Motor neuron (in vitro differentiated cells): ENCODE measurements around the gene CATSPERB. TPM values are rescaled to one million over a fixed set of nuclear protein-coding genes. Genes with fewer than 3 reads are reported as not detected.
"Not testable (repeated sequence)": the region's sequence is repeated elsewhere in the genome, so short reads cannot be mapped to it uniquely, and the experiment has no call there.

Experiments used
- ATAC-seq, 8 experiments: fragments of 200-7000 bp; cut with Tn5 transposase; replicated peaks in 6 of 8; 2 replicates each; pipeline ENCODE4 v1.8.0; 2021; ENCODE audit warnings: mild to moderate bottlenecking in 8 of 8, moderate library complexity in 8 of 8
- H3K27ac ChIP-seq, 2 donors: fragments of 250-450 bp; sonication (Bioruptor Pico); 2 replicates each; pipeline ENCODE4 v1.9.0; 2021; ENCODE audit warnings: antibody characterized with exemption in 2 of 2, mild to moderate bottlenecking in 2 of 2, moderate library complexity in 1 of 2
- H3K4me1 ChIP-seq, 2 donors: fragments of 250-450 bp; sonication (Bioruptor Pico); replicated peaks in 1 of 2; 2 replicates each; pipeline ENCODE4 v1.6.1; 2021; ENCODE audit warnings: antibody characterized with exemption in 2 of 2, mild to moderate bottlenecking in 2 of 2, moderate library complexity in 1 of 2
- H3K4me3 ChIP-seq, 5 donors: fragments of 250-450 bp; sonication (Bioruptor Pico); 2 replicates each; pipeline ENCODE4 v1.9.0; 2021; ENCODE audit warnings: antibody characterized with exemption in 5 of 5, mild to moderate bottlenecking in 5 of 5, moderate library complexity in 4 of 5
- WGBS, 10 experiments: fragments of 450-650 bp; shearing (Covaris generic); methylation state at CpG; one replicate each; pipeline ENCODE4 v1.0.0; 2022; 5-methylcytosine and 5-hydroxymethylcytosine counted together
- in situ Hi-C, 9 experiments: fragments of 400-800 bp; cut with MboI; loops; one replicate each; pipeline ENCODE4 v1.15.0; 2021; ENCODE audit warnings: low sequenced_read_pairs in 9 of 9, low pct_unique_long_range_greater_than_20kb in 2 of 9; ENCODE audit not compliant: unreplicated experiment in 9 of 9
- total RNA-seq, 8 experiments: library from RNA; unstranded; fragments of 300-600 nt; gene quantifications; 2 replicates each; pipeline versions ENCODE4 v1.2.3 to v1.2.4, GENCODE V29; 2022

CATSPERB gene
- total RNA-seq, 8 experiments from 2014 or later: 0.05 to 14.9 (median 0.41) TPM; not detected in 4

GRCh38 chr14:91582761-91583160 is 149.1 kb downstream of the CATSPERB start:
- no peak overlapping the region for H3K4me3 ChIP-seq
- in situ Hi-C loops: no loop called here
- no peak for ATAC-seq
- H3K27ac ChIP-seq: no peak overlapping the region
- peaks cover 16 to 26% of the 10 kb centered on the region in 2 donors for H3K4me1 ChIP-seq
- WGBS, 10 experiments: 50 to 86% (median 73%) methylated on average over 1 to 2 of the region's 3 CpGs; no CpG with 5 or more reads in 6 of the 10 experiments

GRCh38 chr14:91580876-91581577 is 150.9 kb downstream of the CATSPERB start:
- peak in 7 of 8 experiments; percentile 47 to 96 (median 90) for ATAC-seq
- in situ Hi-C loops: no loop called here
- WGBS, 10 experiments: 0 to 60% (median 12%) methylated on average over 1 to 8 of the region's 8 CpGs
- Histone ChIP-seq H3K27ac (peak overlapping the region in 1 of 2 donors; percentile 21), H3K4me1 (peaks cover 16 to 26% of the 10 kb centered on the region in 2 donors), H3K4me3 (no peak overlapping the region)

- Histone ChIP-seq H3K27ac (no peak overlapping the region), H3K4me3 (no peak overlapping the region), H3K4me1 (peaks cover 16 to 26% of the 10 kb centered on the region in 2 donors)
- ATAC-seq: no peak
- in situ Hi-C loops: no loop called here
- WGBS, 10 experiments: 20 to 100% (median 80%) methylated on average over 1 to 2 of the region's 30 CpGs; no CpG with 5 or more reads in 7 of the 10 experiments
These were observed 154.2 kb downstream of the CATSPERB start for GRCh38 chr14:91577632-91578233.

GRCh38 chr14:91575469-91576208 is 156.2 kb downstream of the CATSPERB start:
- H3K4me1 ChIP-seq: peaks cover 3 to 9% of the 10 kb centered on the region in 2 donors
- in situ Hi-C loops: no loop called here
- H3K27ac ChIP-seq: no peak overlapping the region
- no peak for ATAC-seq
- 38 to 98% (median 66%) methylated on average over 2 to 8 of the region's 13 CpGs for WGBS, 10 experiments
- no peak overlapping the region for H3K4me3 ChIP-seq

GRCh38 chr14:91573894-91574837 is 157.7 kb downstream of the CATSPERB start:
- ATAC-seq: peak; percentile 92 to 96 (median 93)
- Histone ChIP-seq H3K4me1 (no peaks in the 10 kb centered on the region), H3K27ac (no peak overlapping the region), H3K4me3 (peak overlapping the region; percentile 26 to 52 (median 44))
- WGBS, 10 experiments: 0 to 58% (median 3%) methylated on average over 1 to 3 of the region's 59 CpGs; no CpG with 5 or more reads in 2 of the 10 experiments
- in situ Hi-C loops: no loop called here

- no peak overlapping the region for H3K27ac ChIP-seq
- in situ Hi-C loops: no loop called here
- no peak overlapping the region for H3K4me3 ChIP-seq
- no peaks in the 10 kb centered on the region for H3K4me1 ChIP-seq
- ATAC-seq: no peak
These were observed 158.4 kb downstream of the CATSPERB start for GRCh38 chr14:91573528-91573893.

GRCh38 chr14:91570021-91570420 is 161.9 kb downstream of the CATSPERB start:
- H3K4me1 ChIP-seq: no peaks in the 10 kb centered on the region
- no peak overlapping the region for H3K4me3 ChIP-seq
- ATAC-seq: no peak
- no peak overlapping the region for H3K27ac ChIP-seq
- WGBS, 10 experiments: 86 to 100% (median 100%) methylated on average over 1 of the region's 1 CpG; no CpG with 5 or more reads in 7 of the 10 experiments
- in situ Hi-C loops: no loop called here

GRCh38 chr14:91569301-91569700 is 162.6 kb downstream of the CATSPERB start:
- in situ Hi-C loops: no loop called here
- H3K4me3 ChIP-seq: no peak overlapping the region
- no peak overlapping the region for H3K27ac ChIP-seq

GRCh38 chr14:91568626-91569025 is 163.3 kb downstream of the CATSPERB start:
- WGBS, 10 experiments: 0 to 87% (median 63%) methylated on average over 1 to 4 of the region's 4 CpGs
- Histone ChIP-seq H3K4me3 (no peak overlapping the region), H3K27ac (no peak overlapping the region), H3K4me1 (no peaks in the 10 kb centered on the region)
- in situ Hi-C loops: no loop called here
- ATAC-seq: peak in 1 of 8 experiments; percentile 25

More at GRCh38 chr14:91569301-91569700, 162.6 kb downstream of the CATSPERB start:
- no peaks in the 10 kb centered on the region for H3K4me1 ChIP-seq
- ATAC-seq: no peak

- H3K4me3 ChIP-seq, H3K27ac ChIP-seq, in situ Hi-C loops, ATAC-seq, H3K4me1 ChIP-seq: not testable (repeated sequence)
- 60 to 90% (median 66%) methylated on average over 1 to 4 of the region's 4 CpGs; no CpG with 5 or more reads in 3 of the 10 experiments for WGBS, 10 experiments
These were observed 164.1 kb downstream of the CATSPERB start for GRCh38 chr14:91567827-91568226.

GRCh38 chr14:91555531-91555930 is 176.4 kb downstream of the CATSPERB start:
- ATAC-seq: no peak
- H3K4me3 ChIP-seq: no peak overlapping the region
- no peak overlapping the region for H3K27ac ChIP-seq
- H3K4me1 ChIP-seq: no peaks in the 10 kb centered on the region
- in situ Hi-C loops: no loop called here
- WGBS, 10 experiments: 29 to 100% (median 83%) methylated on average over 1 to 2 of the region's 2 CpGs; no CpG with 5 or more reads in 1 of the 10 experiments

- in situ Hi-C loops: no loop called here
- H3K27ac ChIP-seq: no peak overlapping the region
- 40 to 92% (median 82%) methylated on average over 1 to 5 of the region's 11 CpGs; no CpG with 5 or more reads in 6 of the 10 experiments for WGBS, 10 experiments
- no peak overlapping the region for H3K4me3 ChIP-seq
- no peaks in the 10 kb centered on the region for H3K4me1 ChIP-seq
- no peak for ATAC-seq
These were observed 177.2 kb downstream of the CATSPERB start for GRCh38 chr14:91554535-91555332.
